Thoracic aorta (tissue), 2 donors: ENCODE data around the gene NAV2. TPM values are rescaled to one million over a fixed set of nuclear protein-coding genes. Genes with fewer than 3 reads are reported as not detected.

Source experiments
- ATAC-seq: fragments of 150-250 bp; one replicate; pipeline ENCODE4 v1.8.0; 2017; ENCODE audit warnings: low read depth; ENCODE audit not compliant: insufficient number of reproducible peaks, low FRiP score
- DNase-seq: peaks from one replicate; pipeline ENCODE4 v3.0.0-alpha.2; 2020; ENCODE audit warnings: low spot score
- H3K27ac ChIP-seq, 2 donors: fragments of 200-600 bp; sonication (generic); 1 replicate in 1 of 2; 2 replicates in 1 of 2; pipeline ENCODE4 v1.5.1; 2016; ENCODE audit warnings: mild to moderate bottlenecking in 2 of 2, moderate library complexity in 2 of 2
- H3K27me3 ChIP-seq: fragments of 200-600 bp; sonication (generic); replicated peaks from 2 replicates; pipeline ENCODE4 v1.6.0; 2016; ENCODE audit warnings: mild to moderate bottlenecking; ENCODE audit not compliant: insufficient read depth
- H3K36me3 ChIP-seq: fragments of 200-600 bp; sonication (generic); one replicate; pipeline ENCODE4 v1.5.1; 2016
- H3K4me1 ChIP-seq, 2 donors: fragments of 200-600 bp; sonication (generic); 1 replicate in 1 of 2; 2 replicates in 1 of 2; pipeline versions ENCODE4 v1.5.1 to v1.6.0; 2016; ENCODE audit warnings: low read depth in 2 of 2, mild to moderate bottlenecking in 1 of 2; ENCODE audit not compliant: control insufficient read depth in 1 of 2
- H3K4me3 ChIP-seq: fragments of 200-600 bp; sonication (generic); 2 replicates; pipeline ENCODE4 v1.5.1; 2016; ENCODE audit warnings: mild to moderate bottlenecking
- H3K9me3 ChIP-seq: fragments of 200-600 bp; sonication (generic); 2 replicates; pipeline ENCODE4 v1.5.1; 2016
- CTCF ChIP-seq: fragments of 200-600 bp; sonication (generic); IDR thresholded peaks from one replicate; pipeline ENCODE4 v1.5.1; 2019; ENCODE audit warnings: antibody characterized with exemption
- total RNA-seq, 2 donors: library from RNA; depleted of rRNA; stranded (reverse); fragments of >200 nt; gene quantifications; one replicate each; pipeline versions ENCODE4 v1.1.0 to v1.2.3, GENCODE V29; 2016

Gene NAV2
- total RNA-seq, 2 donors from 2014 or later: 125 to 230 TPM

- peaks cover 20 to 80% of the 10 kb centered on the region in 2 donors for H3K4me1 ChIP-seq
- peaks cover 4% of the 10 kb centered on the region for H3K36me3 ChIP-seq
- no peaks in the 10 kb centered on the region for H3K9me3 ChIP-seq
- no peaks in the 10 kb centered on the region for H3K27me3 ChIP-seq
- no peak for ATAC-seq
- no peak overlapping the region for H3K4me3 ChIP-seq
- no peak overlapping the region for H3K27ac ChIP-seq
- DNase-seq: no peak
- no peak for TF ChIP-seq CTCF
Measured at GRCh38 chr11:20032127-20032526, 319.5 kb downstream of the NAV2 start.

DNA sequence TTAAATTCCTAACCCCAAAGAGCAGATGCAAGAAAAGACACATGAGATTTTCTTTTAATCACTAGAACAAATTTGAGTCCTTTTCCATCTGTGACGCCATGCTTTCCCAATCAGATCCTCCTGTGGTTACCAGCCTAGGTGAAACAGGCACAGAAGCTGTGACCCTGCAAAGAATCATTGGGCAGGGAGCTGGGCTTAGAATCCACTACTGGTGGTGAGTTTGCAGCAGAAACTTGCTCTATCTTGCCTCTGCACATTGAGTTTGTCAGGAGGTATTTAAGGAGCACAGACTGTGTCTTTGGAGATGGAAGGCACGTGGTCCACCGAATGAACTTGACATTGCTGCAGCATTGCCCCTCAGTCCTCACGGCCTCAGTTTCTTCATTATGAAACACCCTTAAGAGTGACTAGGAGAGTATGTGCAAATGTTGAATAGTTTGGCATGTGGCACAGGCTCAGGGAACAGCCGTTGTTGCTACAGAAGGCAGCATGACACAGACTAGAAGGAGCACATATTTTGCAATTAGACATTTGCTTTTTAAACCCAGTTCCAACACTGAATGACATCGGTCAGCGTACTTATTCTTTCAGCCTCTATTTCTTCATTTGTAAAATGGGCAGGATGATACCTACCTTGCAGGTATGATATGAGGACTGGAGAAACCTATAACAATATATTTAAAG is 320.1 kb downstream of the NAV2 start:
- ATAC-seq (no peak), DNase-seq (no peak)
- no peak for TF ChIP-seq CTCF
- H3K36me3 ChIP-seq: peaks cover 10% of the 10 kb centered on the region
- H3K27ac ChIP-seq: no peak overlapping the region
- H3K27me3 ChIP-seq: no peaks in the 10 kb centered on the region
- peaks cover 16 to 74% of the 10 kb centered on the region in 2 donors for H3K4me1 ChIP-seq
- H3K9me3 ChIP-seq: no peaks in the 10 kb centered on the region
- H3K4me3 ChIP-seq: no peak overlapping the region

- DNase-seq: no peak
- Histone ChIP-seq H3K4me3 (no peak overlapping the region), H3K4me1 (peaks cover 16 to 64% of the 10 kb centered on the region in 2 donors), H3K9me3 (no peaks in the 10 kb centered on the region), H3K36me3 (peaks cover 21% of the 10 kb centered on the region), H3K27ac (no peak overlapping the region), H3K27me3 (no peaks in the 10 kb centered on the region)
- TF ChIP-seq CTCF: no peak
- no peak for ATAC-seq
Measured at GRCh38 chr11:20033806-20034205, 321.2 kb downstream of the NAV2 start.

DNA sequence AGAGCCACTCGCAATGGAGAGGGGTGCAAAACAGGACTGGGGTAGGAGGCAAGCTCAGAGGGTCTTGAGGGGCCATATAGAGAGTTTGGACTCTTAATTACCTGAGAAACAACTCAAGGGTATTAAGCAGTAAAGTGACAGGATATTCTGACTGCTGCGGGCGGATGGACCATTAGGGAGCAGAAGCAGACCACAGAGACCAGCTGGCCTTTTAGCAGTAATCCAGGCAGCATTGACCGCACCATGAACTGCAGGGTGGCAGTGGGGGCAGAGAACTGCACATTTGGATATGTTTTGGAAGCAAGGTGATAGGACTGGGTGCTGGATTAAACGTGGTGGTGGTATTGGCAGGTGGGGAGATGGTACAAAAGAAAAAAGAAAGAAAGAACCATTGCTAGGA is 322.3 kb downstream of the NAV2 start:
- Histone ChIP-seq H3K27me3 (no peaks in the 10 kb centered on the region), H3K4me1 (peaks cover 16 to 52% of the 10 kb centered on the region in 2 donors), H3K9me3 (no peaks in the 10 kb centered on the region), H3K4me3 (no peak overlapping the region), H3K27ac (peak overlapping the region; percentile 19 to 42), H3K36me3 (peaks cover 33% of the 10 kb centered on the region)
- TF ChIP-seq CTCF: no peak
- DNase-seq: no peak
- ATAC-seq: no peak

DNA sequence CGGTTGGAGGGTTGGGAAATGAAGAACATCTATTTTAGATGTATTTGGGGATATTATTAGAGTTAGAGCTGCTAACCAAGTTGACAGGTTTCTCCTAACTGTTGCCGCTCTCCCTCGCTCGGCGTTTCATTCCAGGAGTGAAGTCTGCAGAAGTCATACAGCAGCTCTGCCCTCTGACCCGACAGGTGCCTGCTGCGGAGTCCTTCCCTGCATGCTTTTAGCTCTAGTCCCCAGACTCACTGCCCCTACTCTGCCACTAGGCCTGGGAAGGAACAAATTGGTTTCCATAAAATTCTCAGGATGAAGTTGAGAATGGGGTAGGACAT is 322.7 kb downstream of the NAV2 start:
- Histone ChIP-seq H3K27me3 (no peaks in the 10 kb centered on the region), H3K36me3 (peaks cover 36% of the 10 kb centered on the region), H3K27ac (peak overlapping the region; percentile 19 to 42), H3K4me3 (no peak overlapping the region), H3K9me3 (no peaks in the 10 kb centered on the region), H3K4me1 (peaks cover 16 to 52% of the 10 kb centered on the region in 2 donors)
- ATAC-seq (no peak), DNase-seq (no peak)
- TF ChIP-seq CTCF: no peak
